ENCODE results near the gene ADGRB2. TPM values are rescaled to one million over a fixed set of nuclear protein-coding genes. Genes with fewer than 3 reads are reported as not detected.

ADGRB2 gene
- 0.40 and 0.45 TPM in 2 replicates for total RNA-seq

GRCh38 chr1:31764312-31765040 lies at the start of gene ADGRB2:
Gene ADGRB2 (minus strand): TSS chr1:31764340. CDS start chr1:31757221, 7,119 bp downstream.
- Mint-ChIP-seq H3K4me3 (peak within 1 kb of the TSS; percentile 84), H3K4me1 (peaks cover 28% of the 10 kb centered on the region), H3K36me3 (ENCODE audit: low read depth) (peaks cover 2% of the 10 kb centered on the region), H3K27ac (no peak within 1 kb of the TSS), H3K9me3 (no peaks in the 10 kb centered on the region), H3K27me3 (peaks cover 74% of the 10 kb centered on the region)
- DNase-seq: peak; percentile 74
- intact Hi-C loops (cut with micrococcal nuclease): no loop called here

GRCh38 chr1:31812158-31812829 lies 48.2 kb upstream of the ADGRB2 start:
- Mint-ChIP-seq H3K4me3 (no peak overlapping the region), H3K9me3 (no peaks in the 10 kb centered on the region), H3K4me1 (peaks cover 6% of the 10 kb centered on the region), H3K27ac (no peak overlapping the region), H3K27me3 (peaks cover 4% of the 10 kb centered on the region), H3K36me3 (ENCODE audit: low read depth) (no peaks in the 10 kb centered on the region)
- no peak for DNase-seq
- intact Hi-C loops (cut with micrococcal nuclease): no loop called here

GRCh38 chr1:31811605-31812004 lies 47.5 kb upstream of the ADGRB2 start:
- peaks cover 6% of the 10 kb centered on the region for H3K4me1 Mint-ChIP-seq
- no peaks in the 10 kb centered on the region for H3K36me3 Mint-ChIP-seq (ENCODE audit: low read depth)
- H3K9me3 Mint-ChIP-seq: no peaks in the 10 kb centered on the region
- intact Hi-C loops (cut with micrococcal nuclease): no loop called here
- no peak overlapping the region for H3K4me3 Mint-ChIP-seq
- no peak for DNase-seq
- peaks cover 4% of the 10 kb centered on the region for H3K27me3 Mint-ChIP-seq
- no peak overlapping the region for H3K27ac Mint-ChIP-seq

GRCh38 chr1:31809698-31810097 lies 45.6 kb upstream of the ADGRB2 start:
- intact Hi-C loops (cut with micrococcal nuclease): no loop called here
- Mint-ChIP-seq H3K27me3 (peaks cover 8% of the 10 kb centered on the region), H3K9me3 (no peaks in the 10 kb centered on the region), H3K4me1 (peaks cover 3% of the 10 kb centered on the region), H3K27ac (no peak overlapping the region), H3K4me3 (no peak overlapping the region), H3K36me3 (ENCODE audit: low read depth) (no peaks in the 10 kb centered on the region)
- no peak for DNase-seq

- intact Hi-C loops (cut with micrococcal nuclease): no loop called here
- no peak for DNase-seq
- H3K9me3 Mint-ChIP-seq: no peaks in the 10 kb centered on the region
- no peak overlapping the region for H3K4me3 Mint-ChIP-seq
- H3K27me3 Mint-ChIP-seq: peaks cover 14% of the 10 kb centered on the region
- H3K36me3 Mint-ChIP-seq (ENCODE audit: low read depth): no peaks in the 10 kb centered on the region
- H3K27ac Mint-ChIP-seq: no peak overlapping the region
- H3K4me1 Mint-ChIP-seq: peaks cover 12% of the 10 kb centered on the region
Measured at GRCh38 chr1:31807273-31808048, 43.3 kb upstream of the ADGRB2 start.

- Mint-ChIP-seq H3K27ac (no peak overlapping the region), H3K36me3 (ENCODE audit: low read depth) (no peaks in the 10 kb centered on the region), H3K4me3 (no peak overlapping the region), H3K4me1 (peaks cover 10% of the 10 kb centered on the region), H3K27me3 (peaks cover 13% of the 10 kb centered on the region), H3K9me3 (no peaks in the 10 kb centered on the region)
- no peak for DNase-seq
- intact Hi-C loops (cut with micrococcal nuclease): no loop called here
Measured at GRCh38 chr1:31805318-31805717, 41.2 kb upstream of the ADGRB2 start.

GRCh38 chr1:31804098-31804497 lies 40.0 kb upstream of the ADGRB2 start:
- H3K9me3 Mint-ChIP-seq: no peaks in the 10 kb centered on the region

GRCh38 chr1:31803610-31804009 lies 39.5 kb upstream of the ADGRB2 start:
- intact Hi-C loops (cut with micrococcal nuclease): no loop called here
- no peak overlapping the region for H3K27ac Mint-ChIP-seq
- no peak overlapping the region for H3K4me3 Mint-ChIP-seq
- peaks cover 10% of the 10 kb centered on the region for H3K4me1 Mint-ChIP-seq
- no peak for DNase-seq
- H3K27me3 Mint-ChIP-seq: peaks cover 11% of the 10 kb centered on the region
- H3K9me3 Mint-ChIP-seq: no peaks in the 10 kb centered on the region
- H3K36me3 Mint-ChIP-seq (ENCODE audit: low read depth): no peaks in the 10 kb centered on the region

More at GRCh38 chr1:31804098-31804497, 40.0 kb upstream of the ADGRB2 start:
- H3K27me3 Mint-ChIP-seq: peaks cover 11% of the 10 kb centered on the region
- no peak overlapping the region for H3K27ac Mint-ChIP-seq
- intact Hi-C loops (cut with micrococcal nuclease): no loop called here
- no peaks in the 10 kb centered on the region for H3K36me3 Mint-ChIP-seq (ENCODE audit: low read depth)
- H3K4me3 Mint-ChIP-seq: no peak overlapping the region
- DNase-seq: no peak
- H3K4me1 Mint-ChIP-seq: peaks cover 10% of the 10 kb centered on the region

GRCh38 chr1:31802190-31803150 lies 38.3 kb upstream of the ADGRB2 start:
- DNase-seq: no peak
- Mint-ChIP-seq H3K9me3 (no peaks in the 10 kb centered on the region), H3K27me3 (peaks cover 11% of the 10 kb centered on the region), H3K4me1 (peaks cover 10% of the 10 kb centered on the region), H3K4me3 (peak overlapping the region; percentile 58), H3K27ac (no peak overlapping the region), H3K36me3 (ENCODE audit: low read depth) (no peaks in the 10 kb centered on the region)
- intact Hi-C loops (cut with micrococcal nuclease): no loop called here

GRCh38 chr1:31801458-31801857 lies 37.3 kb upstream of the ADGRB2 start:
- no peaks in the 10 kb centered on the region for H3K9me3 Mint-ChIP-seq
- H3K27me3 Mint-ChIP-seq: peaks cover 11% of the 10 kb centered on the region
- H3K4me3 Mint-ChIP-seq: no peak overlapping the region
- no peak overlapping the region for H3K27ac Mint-ChIP-seq
- no peaks in the 10 kb centered on the region for H3K36me3 Mint-ChIP-seq (ENCODE audit: low read depth)
- intact Hi-C loops (cut with micrococcal nuclease): no loop called here
- H3K4me1 Mint-ChIP-seq: peaks cover 10% of the 10 kb centered on the region
- no peak for DNase-seq

GRCh38 chr1:31800674-31800967 lies 36.5 kb upstream of the ADGRB2 start:
- H3K9me3 Mint-ChIP-seq: no peaks in the 10 kb centered on the region
- no peak overlapping the region for H3K27ac Mint-ChIP-seq
- H3K36me3 Mint-ChIP-seq (ENCODE audit: low read depth): no peaks in the 10 kb centered on the region
- intact Hi-C loops (cut with micrococcal nuclease): no loop called here
- peaks cover 11% of the 10 kb centered on the region for H3K27me3 Mint-ChIP-seq
- H3K4me3 Mint-ChIP-seq: no peak overlapping the region
- peaks cover 10% of the 10 kb centered on the region for H3K4me1 Mint-ChIP-seq
- no peak for DNase-seq

- H3K9me3 Mint-ChIP-seq: no peaks in the 10 kb centered on the region
- no peak overlapping the region for H3K4me3 Mint-ChIP-seq
- no peak for DNase-seq
- peaks cover 10% of the 10 kb centered on the region for H3K4me1 Mint-ChIP-seq
- intact Hi-C loops (cut with micrococcal nuclease): no loop called here
- H3K27me3 Mint-ChIP-seq: peaks cover 12% of the 10 kb centered on the region
- H3K27ac Mint-ChIP-seq: no peak overlapping the region
- H3K36me3 Mint-ChIP-seq (ENCODE audit: low read depth): no peaks in the 10 kb centered on the region
Measured at GRCh38 chr1:31799895-31800673, 35.9 kb upstream of the ADGRB2 start.
